GM12875 (cell line): ENCODE results near the gene EIF4A3.
A peak's percentile ranks its signal among the peaks of the same experiment; 100 is the strongest.

Experiments used
- H3K4me3 ChIP-seq: one replicate; pipeline ENCODE4 v1.5.1; 2011; ENCODE audit warnings: low read depth, low read length, control low read depth
- TF ChIP-seq, protein P1 (sequence below): IDR thresholded peaks from 2 replicates; pipeline ENCODE4 v1.5.1; 2011; ENCODE audit warnings: low read depth, mild to moderate bottlenecking, control low read depth, inconsistent platforms, low read length, moderate library complexity, borderline replicate concordance; ENCODE audit not compliant: insufficient read depth

The EIF4A3 gene

DNA sequence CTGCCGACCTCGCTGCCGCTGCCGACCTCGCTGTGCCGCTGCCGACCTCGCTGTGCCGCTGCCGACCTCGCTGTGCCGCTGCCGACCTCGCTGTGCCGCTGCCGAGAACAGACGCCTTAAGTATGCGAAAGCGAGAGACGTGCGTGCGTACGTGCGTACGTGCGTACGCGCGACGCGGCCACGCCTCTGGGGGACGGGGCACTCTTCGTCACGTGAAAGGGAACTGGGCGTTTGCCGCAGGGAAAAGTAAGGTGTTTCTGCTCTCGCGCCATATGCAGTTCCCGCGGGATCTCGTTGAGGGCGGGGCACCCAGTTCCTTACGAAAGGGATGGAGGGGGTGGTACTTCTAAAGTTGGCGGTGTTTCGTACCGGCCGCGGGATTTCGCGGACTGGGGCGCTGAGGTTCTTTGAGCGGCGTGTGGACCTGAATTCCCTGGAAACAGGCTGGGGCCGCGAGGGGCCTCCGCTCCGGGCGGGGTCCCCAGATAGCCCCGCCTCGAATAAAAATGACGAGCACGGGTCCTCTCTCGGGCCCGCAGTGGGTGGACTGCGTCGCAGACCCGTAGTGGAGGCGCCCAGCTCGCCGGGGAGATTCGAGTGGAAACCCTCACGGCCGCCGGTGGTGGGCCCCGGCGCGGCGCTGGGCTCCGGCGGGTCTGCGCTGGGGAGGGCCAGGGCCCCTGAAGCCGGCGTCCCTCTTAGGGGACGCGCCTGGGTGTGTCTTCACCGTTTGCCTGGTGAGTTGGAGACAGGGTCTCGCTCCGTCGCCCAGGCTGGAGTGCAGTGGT is at the start of gene EIF4A3:
Gene EIF4A3, minus strand, starts transcription at position 94 of the 788 bp plus-strand sequence. CDS start 167 bp downstream, outside the sequence.
- H3K4me3 ChIP-seq = peak within 1 kb of the TSS; percentile 89
- TF ChIP-seq, protein P1, sequence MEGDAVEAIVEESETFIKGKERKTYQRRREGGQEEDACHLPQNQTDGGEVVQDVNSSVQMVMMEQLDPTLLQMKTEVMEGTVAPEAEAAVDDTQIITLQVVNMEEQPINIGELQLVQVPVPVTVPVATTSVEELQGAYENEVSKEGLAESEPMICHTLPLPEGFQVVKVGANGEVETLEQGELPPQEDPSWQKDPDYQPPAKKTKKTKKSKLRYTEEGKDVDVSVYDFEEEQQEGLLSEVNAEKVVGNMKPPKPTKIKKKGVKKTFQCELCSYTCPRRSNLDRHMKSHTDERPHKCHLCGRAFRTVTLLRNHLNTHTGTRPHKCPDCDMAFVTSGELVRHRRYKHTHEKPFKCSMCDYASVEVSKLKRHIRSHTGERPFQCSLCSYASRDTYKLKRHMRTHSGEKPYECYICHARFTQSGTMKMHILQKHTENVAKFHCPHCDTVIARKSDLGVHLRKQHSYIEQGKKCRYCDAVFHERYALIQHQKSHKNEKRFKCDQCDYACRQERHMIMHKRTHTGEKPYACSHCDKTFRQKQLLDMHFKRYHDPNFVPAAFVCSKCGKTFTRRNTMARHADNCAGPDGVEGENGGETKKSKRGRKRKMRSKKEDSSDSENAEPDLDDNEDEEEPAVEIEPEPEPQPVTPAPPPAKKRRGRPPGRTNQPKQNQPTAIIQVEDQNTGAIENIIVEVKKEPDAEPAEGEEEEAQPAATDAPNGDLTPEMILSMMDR = no peak

DNA sequence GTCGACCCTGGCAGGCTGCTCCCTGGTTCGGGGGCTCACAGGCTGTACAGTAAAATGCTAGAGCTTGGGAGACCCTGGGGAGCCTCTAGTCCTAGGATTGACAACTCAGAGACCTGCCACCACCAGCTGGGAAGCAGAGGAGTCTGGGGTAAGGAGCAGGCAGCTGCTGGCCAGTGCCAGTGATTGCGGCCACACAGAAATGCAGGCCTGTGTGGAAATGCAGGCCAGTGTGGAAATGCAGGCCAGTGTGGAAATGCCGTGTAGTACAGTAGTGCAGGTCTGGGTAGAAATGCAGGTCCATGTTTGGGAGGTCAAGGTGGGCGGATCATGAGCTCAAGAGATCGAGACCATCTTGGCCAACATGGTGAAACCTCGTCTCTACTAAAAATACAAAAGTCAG is 49.7 kb upstream of the EIF4A3 start:
- TF ChIP-seq, protein P1 = no peak
- no peak overlapping the region for H3K4me3 ChIP-seq

DNA sequence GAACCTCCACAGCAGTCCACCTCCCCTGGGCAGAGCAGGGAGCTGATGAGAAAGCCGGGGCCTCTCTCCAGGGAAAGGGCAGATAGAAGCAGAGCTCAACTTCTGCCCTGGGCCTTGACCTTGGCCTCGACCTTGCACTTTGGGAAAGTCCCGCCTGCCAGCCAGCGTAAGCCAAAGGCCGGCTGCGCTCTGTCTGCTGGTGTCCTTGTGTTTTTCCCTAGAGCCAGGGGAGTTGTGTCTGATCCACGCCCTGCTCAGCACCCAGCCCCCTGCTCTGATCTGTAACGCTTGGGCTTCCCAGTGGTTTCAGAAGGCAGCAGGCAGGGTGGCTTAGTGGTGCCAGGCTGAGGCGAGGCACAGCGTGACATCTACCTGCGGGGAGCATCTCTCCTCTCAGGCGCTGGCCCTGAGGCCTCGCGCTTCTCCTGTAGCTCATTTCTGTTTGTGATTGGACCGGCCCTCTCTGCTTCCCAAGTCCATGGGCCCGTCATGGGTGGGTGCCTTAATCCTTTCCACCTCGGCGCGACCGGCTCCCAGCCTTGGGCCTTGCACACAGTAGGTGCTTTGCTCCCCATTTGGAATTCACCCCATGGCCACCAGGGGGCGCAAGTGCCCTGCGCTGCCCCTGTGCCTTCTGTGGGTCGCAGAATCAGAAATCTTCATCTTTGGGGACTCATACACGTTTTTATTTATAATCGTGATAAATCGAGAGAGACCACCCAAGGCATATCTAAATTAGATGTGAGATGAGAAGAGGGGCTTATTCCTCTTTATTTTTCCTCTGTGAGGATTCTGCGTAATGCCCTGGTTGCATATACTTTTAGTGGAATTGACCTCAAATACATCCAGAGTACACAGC is 49.0 kb upstream of the EIF4A3 start:
- TF ChIP-seq, protein P1 = peak; percentile 87
- H3K4me3 ChIP-seq = no peak overlapping the region

DNA sequence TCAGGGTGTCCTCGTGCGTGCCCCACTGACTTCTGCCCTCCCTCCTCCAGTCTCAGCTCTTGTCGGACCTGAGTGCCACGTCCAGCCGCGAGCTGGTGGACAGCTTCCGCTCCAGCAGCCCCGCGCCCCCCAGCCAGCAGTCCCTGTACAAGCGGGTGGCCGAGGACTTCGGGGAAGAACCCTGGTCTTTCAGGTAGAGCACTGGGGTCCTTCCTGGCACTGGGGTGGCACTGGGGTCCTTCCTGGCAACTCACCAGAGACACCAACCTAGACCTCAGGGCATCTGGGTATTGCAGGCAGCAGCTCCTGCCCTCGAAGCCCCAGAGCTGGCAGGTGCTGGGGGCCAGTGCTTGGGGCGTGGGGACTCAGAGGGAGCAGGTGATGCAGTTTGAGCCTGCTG is 48.2 kb upstream of the EIF4A3 start:
- TF ChIP-seq, protein P1 = no peak
- no peak overlapping the region for H3K4me3 ChIP-seq

DNA sequence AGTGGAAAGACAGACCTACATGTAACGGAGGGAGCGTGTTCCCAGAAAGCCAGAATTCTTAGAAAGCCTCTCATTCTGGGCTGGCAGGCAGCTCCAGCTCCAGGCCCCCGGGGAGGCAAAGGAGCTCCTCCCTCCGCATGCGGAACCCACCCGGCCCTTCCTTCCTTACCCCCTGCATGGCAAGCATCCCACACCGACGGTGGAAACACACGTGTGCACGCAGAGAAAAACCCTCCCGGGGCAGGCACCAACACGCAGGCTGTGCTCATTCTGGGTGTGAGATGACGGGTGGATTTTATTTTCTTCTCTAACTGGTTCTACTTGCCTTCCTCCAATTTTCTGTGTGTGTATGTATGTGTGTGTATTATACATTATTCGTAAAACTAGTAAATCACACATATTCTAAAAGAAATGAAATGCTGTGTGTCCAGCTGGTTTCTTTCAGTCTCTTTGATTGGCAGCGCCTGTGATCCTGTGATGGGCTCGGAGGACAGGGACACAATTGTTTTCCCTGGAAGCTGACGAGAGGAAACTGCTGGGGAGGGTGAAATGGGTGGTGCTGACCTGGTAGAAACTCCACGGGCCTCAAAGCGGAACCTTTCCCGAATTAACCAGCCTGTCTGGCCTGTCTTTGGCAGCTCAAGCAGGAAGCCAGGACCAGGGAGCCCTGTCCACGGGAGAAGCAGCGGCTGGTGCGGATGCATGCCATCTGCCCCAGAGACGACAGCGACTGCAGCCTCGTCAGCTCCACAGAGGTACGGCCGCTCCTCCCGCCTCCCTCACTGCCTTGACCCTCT is 45.1 kb upstream of the EIF4A3 start:
- no peak overlapping the region for H3K4me3 ChIP-seq
- TF ChIP-seq, protein P1 = no peak

DNA sequence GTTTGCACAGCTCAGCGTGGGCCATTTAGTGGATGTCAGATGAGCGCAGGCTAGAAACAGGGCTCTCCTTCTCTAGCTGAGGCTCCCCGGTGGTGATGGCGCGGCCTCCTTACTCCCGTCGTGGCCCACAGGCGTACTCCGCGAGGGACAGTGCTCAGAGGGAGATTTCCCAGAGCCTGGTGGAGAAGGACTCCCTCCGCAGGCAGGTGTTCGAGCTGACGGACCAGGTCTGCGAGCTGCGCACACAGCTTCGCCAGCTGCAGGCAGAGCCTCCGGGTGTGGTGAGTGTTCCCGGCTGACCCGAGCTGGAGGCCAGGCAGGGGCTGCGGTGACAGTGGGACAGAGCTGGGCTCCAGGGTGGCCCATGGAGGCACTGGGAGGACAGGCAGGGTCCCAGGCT is 44.3 kb upstream of the EIF4A3 start:
- TF ChIP-seq, protein P1 = no peak
- H3K4me3 ChIP-seq = no peak overlapping the region
